ENCODE results near the gene SLC66A2.

Gene SLC66A2

DNA sequence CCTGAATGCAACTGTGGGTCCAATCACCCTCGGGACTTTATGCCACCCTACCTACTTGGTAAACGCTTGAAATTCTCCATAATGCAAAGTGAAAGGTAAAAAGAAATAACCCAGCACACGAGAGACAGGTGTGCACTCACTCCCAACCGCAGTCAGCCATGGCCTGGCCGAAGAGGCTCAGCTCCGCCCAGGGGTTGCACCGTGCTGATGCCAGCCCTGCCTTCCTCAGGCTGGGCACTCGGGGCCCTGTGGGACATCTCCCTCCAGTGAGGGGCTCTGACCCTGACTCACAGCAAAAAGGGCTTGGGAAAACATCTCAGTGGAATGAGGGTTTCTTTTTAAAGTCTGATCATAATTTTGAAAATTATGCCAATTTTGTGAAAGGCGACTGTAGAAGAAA lies 13.3 kb downstream of the SLC66A2 start:
- in situ Hi-C loops (cut with MboI; ENCODE audit: low sequenced_read_pairs) = no loop called here

- in situ Hi-C loops (cut with MboI; ENCODE audit: low sequenced_read_pairs) = no loop called here
These were observed 14.2 kb downstream of the SLC66A2 start for GRCh38 chr18:79937103-79937860.

DNA sequence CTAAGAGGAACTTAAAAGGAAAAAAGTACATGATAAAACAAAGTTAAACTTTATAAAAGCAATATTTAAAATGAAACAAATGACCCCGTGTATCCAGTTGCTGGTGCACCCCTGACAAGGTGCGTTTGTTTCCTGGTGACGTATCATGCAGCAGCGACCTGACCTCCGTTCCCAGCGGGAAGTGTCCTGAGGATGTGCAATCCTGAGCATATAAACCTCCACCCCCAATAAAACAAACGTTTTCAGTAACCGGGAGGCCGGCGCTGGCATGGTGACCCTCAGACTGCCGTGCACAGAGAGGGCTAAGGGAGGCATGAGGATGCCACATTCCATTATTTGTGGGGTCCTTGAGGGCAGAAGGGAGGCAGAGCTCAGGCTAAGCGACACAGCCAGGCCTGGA lies 14.8 kb downstream of the SLC66A2 start:
- in situ Hi-C loops (cut with MboI; ENCODE audit: low sequenced_read_pairs) = no loop called here

GRCh38 chr18:79935925-79936324 lies 15.5 kb downstream of the SLC66A2 start:
- in situ Hi-C loops (cut with MboI; ENCODE audit: low sequenced_read_pairs) = no loop called here

DNA sequence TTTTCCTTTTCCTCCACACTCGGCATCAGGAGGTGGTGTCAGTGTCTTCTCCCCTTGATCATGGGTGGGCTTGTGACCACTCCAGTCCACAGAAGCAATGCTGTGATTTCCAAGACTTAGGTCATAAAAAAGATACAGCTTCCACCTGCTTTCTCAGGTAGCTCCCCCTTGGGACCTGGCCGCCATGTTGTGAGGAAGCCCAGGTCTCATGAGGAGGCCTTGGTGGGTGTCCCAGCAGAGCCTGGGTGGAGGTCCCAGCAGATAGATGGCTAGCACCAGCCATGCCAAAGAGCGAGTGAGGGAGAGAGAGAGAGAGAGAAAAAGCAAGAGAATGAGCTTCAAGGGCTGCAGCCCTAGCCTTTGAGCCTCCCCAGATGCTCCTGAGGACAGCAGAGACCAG lies 16.0 kb downstream of the SLC66A2 start:
- in situ Hi-C loops (cut with MboI; ENCODE audit: low sequenced_read_pairs) = no loop called here

DNA sequence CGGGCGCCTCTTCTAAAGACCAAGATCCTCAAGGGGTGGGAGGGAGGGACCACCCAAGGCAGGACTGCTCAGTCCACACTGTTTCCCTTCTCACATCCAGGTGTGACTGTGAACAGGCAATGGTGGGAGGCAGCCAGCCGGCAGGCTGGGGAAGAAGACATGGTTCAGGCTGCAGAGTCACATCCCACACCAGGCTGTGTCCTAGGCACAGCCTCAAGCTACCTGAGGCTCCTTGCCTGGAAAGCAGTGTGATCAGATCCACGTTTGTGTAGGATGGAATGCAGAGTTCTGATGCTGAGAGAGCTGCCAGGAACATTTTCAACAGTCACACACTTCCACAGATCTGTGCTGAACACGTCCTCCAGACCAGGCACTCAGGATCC lies 16.4 kb downstream of the SLC66A2 start:
- in situ Hi-C loops (cut with MboI; ENCODE audit: low sequenced_read_pairs) = no loop called here

GRCh38 chr18:79934311-79935097 lies 16.9 kb downstream of the SLC66A2 start:
- in situ Hi-C loops (cut with MboI; ENCODE audit: low sequenced_read_pairs) = no loop called here

GRCh38 chr18:79933765-79934164 lies 17.7 kb downstream of the SLC66A2 start:
- in situ Hi-C loops (cut with MboI; ENCODE audit: low sequenced_read_pairs) = no loop called here

DNA sequence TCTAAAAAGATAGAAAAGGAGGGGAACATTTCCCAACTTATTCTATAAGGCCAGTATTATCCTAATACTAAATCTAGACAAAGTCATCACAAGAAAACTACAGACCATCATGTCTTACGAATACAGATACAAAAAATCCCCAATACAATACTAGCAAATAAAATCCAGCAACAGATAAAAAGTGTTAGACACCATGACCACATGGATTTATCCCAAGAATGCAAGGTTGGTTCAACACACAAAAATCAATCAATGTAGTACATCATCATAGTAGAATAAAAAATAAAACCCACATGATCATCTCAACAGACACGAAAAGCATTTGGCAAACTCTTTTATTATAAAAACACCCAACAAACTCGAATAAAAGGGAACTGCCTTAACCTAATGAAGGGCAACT lies 18.5 kb downstream of the SLC66A2 start:
- in situ Hi-C loops (cut with MboI; ENCODE audit: low sequenced_read_pairs) = no loop called here

DNA sequence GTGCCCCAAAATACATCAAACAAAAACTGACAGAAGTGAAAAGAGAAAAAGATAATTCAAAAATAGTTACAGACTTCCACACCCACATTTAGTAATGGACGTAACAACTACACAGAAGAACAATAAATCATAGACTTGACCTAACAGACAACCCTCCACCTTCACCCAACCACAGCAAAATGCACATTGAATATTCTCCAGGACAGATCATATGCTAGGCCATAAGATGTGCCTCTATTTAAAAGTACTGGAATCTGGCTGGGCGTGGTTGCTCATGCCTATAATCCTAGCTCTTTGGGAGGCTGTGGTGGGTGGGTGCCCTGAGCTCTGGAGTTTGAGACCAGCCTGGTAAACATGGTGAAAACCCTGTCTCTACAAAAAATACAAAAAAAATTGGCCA lies 20.0 kb downstream of the SLC66A2 start:
- in situ Hi-C loops (cut with MboI; ENCODE audit: low sequenced_read_pairs) = no loop called here

DNA sequence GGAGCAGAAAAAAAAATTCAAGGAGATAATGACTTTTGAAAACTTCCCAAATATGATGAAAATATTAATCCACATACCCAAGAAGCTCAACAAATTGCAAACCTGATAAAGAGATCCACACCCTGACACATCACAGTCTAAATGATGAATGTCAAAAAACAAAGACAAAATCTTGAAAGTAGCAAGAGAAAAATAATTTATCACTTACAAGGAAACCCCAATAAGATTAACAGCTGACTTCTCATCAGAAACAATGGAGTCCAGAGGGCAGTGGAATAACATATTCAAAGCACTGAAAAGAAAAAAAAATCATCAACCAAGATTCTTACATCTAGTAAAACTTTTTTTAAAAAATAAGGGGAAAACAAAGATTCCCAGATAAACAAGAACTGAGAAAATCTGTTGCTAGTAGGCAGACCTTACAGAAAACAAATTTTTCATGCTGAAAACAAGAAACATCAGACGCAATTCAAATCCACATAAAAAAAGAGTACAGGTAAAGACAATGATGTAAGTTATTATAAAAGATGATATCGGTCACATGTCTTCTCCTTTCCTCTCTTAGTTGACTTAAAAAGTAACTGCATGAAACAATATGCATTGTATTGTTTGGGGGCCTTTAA lies 21.3 kb downstream of the SLC66A2 start:
- in situ Hi-C loops (cut with MboI; ENCODE audit: low sequenced_read_pairs) = no loop called here

- in situ Hi-C loops (cut with MboI; ENCODE audit: low sequenced_read_pairs) = no loop called here
These were observed 22.9 kb downstream of the SLC66A2 start for GRCh38 chr18:79928563-79928960.

DNA sequence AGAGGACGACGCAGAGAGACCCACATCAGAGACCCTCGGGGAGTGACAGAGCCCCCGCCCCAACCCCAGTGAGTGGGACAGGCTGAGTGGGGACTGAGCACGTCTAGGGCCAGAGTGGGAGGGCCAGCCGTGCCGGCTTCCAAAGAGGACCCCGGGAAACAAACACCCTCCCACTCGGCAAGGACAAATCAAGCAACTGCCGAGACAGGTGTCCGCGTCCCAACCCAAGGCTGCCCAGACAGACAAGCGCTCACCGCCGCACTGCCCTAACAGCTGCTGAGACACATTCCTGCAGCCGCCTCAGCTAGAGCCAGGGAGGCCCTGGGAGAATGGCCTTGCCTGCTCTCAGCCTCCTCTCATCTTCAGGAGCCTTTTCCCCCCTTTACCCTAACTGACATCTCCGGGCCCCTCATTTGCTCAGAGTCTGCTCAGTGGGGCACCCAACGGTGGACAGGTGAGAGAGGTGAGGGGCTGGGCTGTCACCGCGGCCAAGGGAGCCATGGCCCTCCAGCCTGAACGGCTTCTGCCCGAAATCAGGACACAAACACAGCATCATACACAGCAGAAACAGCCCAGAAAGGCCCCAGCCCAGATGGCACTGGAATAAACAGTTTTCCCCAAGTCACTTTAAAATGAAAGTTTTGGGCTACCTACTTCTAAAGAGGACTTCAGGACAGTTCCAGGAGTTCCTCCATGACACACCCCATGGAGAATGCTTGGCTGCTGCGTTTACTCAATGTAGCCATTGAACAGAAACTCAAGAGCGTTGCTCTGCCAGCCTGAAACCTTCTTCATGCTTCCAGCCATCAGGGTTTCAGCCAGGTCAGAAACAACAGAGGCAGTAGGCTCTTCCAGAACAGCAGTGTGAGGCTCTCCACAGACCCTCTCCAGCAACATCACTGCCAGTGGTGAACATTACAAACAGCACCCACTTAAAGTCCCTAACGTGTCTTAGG lies 23.6 kb downstream of the SLC66A2 start:
- in situ Hi-C loops (cut with MboI; ENCODE audit: low sequenced_read_pairs) = no loop called here

- in situ Hi-C loops (cut with MboI; ENCODE audit: low sequenced_read_pairs) = no loop called here
These were observed 24.5 kb downstream of the SLC66A2 start for GRCh38 chr18:79926715-79927606.

DNA sequence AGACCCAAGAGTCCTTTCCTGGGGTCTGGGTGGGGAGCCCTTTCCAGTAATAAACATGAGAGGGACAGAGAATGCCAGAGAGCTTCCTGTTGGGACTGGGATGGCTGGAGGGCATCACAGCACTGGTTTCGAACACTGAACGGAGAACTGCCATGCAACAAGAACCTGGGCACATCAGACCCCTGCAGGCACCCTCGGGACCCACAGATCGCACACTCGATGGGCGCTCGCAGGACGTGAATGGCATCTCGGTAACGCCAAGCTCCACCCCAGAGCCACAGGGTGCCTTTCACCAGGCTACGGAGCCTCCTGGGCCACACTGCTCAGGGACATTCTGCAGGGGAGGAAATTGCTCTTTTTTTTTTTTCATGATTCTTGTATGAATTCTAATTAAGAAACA lies 25.1 kb downstream of the SLC66A2 start:
- in situ Hi-C loops (cut with MboI; ENCODE audit: low sequenced_read_pairs) = no loop called here

DNA sequence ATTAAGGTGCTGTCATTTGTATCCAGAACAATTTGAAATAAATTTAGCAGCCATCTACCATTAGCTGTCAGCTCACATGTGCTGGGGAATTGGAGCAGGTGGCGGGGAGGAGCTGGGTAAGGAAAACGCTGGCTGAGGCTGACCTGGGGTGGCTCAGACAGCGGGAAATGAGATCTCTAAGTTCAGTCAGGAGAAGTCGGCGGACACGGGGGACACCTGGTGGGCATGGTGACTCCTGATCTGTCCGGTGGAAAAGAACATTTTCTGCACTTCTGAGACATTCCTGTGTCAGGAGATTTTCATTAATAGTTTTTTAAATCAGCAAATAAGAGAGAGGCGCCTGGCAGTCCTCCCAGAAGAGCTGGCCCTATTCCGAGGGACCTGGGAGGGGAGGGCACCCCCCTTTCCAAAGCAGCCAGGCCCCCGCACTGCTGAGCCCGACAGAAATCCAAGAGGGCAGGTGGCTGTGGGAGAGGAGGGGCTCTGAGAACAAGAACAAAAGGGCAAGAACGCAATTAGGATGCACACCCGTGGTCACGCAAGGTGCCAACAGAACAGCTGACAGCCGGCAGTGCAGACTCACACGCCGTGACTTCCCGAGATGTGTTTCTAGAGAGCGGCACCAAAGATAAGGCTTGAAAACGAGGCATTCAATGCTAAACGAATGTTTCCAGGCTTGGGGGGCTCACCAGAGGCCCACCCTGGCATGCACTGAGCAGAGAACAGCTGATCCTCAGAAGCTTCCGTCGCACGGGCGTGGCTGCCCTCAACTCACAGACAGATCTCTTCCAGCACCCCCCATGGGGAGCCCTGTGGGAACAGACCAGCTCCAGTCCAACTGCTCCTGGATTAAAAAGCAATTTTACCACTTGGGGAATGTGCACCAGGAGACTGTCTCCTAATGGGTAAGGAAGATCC lies 26.4 kb downstream of the SLC66A2 start:
- in situ Hi-C loops (cut with MboI; ENCODE audit: low sequenced_read_pairs) = no loop called here

DNA sequence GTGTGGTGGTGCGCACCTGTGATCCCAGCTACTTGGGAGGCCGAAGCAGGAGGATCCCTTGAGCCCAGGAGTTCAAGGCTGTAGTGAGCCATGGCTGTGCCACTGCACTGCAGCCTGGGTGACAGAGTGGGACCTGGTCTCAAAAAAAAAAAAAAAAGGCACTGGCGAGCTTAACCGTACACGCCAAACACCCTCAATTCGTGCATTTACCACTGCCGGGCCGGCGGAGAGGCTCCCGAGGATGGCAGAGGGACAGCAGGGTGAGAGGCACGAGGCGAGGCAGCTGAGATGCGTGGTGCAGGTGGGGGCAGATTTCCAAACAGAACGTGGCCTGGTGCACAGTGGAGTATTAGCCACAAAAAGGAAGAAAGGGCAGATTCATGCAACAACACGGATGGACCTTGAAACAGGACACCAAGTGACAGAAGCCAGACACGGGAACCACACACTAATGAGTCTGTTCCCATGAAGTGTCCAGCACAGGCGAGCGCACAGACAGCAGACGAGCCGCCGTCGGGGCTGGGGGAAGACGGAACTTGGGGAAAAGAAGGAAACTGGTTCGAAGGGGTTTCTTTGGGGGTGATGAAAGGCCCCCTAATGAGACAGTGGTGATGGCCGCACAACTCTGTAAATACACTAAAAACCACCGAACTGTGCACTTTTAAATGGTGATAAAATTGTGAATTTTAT lies 27.4 kb downstream of the SLC66A2 start:
- in situ Hi-C loops (cut with MboI; ENCODE audit: low sequenced_read_pairs) = no loop called here

DNA sequence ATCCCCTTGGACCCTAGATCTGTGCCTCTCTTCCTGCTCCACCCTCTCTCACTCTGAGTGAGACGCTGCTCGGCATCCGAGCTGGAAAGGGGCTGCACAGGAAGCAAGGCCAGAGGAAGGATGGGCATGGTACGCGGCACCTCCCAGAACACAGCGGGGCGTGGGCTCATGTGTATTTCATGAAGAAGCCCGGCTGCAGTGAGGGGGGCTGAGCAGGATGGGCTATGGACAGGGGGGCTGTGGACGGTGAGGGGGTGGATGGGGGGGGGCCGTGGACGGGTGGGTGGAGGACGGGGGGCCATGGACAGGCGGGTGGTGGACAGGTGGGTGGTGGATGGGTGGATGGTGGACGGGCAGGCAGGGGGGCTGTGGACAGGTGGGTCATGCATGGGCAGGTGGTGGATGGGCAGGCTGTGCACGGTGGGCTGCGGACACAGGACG lies 28.5 kb downstream of the SLC66A2 start:
- in situ Hi-C loops (cut with MboI; ENCODE audit: low sequenced_read_pairs) = no loop called here

All from HL-60/S4 treated with retinoic acid at 250 ng/mL for 4 days and 3 days (cell line).